Measurements from ENCODE around the gene FAM131A.

Gene FAM131A

GRCh38 chr3:184381261-184382224, 44.1 kb downstream of the FAM131A start:
- H3K4me3 ChIP-seq (ENCODE audit: control insufficient read depth, low read depth, low read length) = no peak overlapping the region
- DNase-seq (ENCODE audit: low read depth) = no peak
- TF ChIP-seq CTCF (conservative IDR thresholded peaks at IDR 0.05; ENCODE audit: control insufficient read depth, insufficient read depth, low read depth, low read length) = no peak

DNA sequence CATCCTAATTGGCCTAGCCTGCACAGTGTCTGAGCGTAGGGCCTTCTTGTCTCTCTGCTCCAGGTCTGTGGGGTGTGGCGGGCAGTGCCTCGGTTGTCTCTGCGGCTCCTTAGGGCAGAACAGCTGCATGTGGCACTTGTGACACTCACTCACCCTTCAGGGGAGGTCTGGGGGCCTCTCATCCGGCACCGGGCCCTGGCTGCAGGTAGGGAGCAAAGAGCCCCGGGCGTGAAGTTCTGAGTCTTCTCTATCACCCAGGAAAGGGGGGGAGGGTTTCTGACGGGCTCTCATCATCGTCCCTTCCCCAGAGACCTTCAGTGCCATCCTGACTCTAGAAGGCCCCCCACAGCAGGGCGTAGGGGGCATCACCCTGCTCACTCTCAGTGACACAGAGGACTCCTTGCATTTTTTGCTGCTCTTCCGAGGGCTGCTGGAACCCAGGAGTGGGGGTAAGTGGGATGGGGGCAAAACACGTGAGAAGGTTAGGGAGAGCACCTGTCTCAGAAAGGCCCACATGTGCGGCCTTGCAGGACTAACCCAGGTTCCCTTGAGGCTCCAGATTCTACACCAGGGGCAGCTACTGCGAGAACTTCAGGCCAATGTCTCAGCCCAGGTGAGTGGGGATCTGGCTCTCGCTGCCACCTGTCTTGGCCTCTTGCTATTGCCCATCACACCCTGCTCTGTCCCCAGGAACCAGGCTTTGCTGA, 45.1 kb downstream of the FAM131A start:
- DNase-seq (ENCODE audit: low read depth) = no peak
- no peak for TF ChIP-seq CTCF (conservative IDR thresholded peaks at IDR 0.05; ENCODE audit: control insufficient read depth, insufficient read depth, low read depth, low read length)
- H3K4me3 ChIP-seq (ENCODE audit: control insufficient read depth, low read depth, low read length) = no peak overlapping the region

DNA sequence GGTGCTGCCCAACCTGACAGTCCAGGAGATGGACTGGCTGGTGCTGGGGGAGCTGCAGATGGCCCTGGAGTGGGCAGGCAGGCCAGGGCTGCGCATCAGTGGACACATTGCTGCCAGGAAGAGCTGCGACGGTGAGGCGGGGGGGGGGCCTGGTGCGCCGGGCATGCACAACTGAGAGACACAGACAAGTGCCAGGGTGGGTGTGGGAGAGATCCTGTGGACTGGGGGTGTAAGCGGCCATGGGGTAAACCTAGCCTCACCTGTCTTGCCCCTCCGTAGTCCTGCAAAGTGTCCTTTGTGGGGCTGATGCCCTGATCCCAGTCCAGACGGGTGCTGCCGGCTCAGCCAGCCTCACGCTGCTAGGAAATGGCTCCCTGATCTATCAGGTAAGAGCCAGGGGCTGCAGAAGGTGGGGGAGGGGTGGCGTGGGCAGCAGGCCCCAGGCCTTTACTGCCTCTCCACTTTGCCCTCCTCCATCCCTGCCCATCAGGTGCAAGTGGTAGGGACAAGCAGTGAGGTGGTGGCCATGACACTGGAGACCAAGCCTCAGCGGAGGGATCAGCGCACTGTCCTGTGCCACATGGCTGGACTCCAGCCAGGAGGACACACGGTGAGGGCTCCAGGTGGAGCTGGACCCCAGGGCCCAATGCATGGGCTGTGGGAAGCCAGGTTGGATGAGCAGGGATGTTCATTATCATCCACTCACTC, 45.8 kb downstream of the FAM131A start:
- H3K4me3 ChIP-seq (ENCODE audit: control insufficient read depth, low read depth, low read length) = no peak overlapping the region
- no peak for DNase-seq (ENCODE audit: low read depth)
- TF ChIP-seq CTCF (conservative IDR thresholded peaks at IDR 0.05; ENCODE audit: control insufficient read depth, insufficient read depth, low read depth, low read length) = no peak

DNA sequence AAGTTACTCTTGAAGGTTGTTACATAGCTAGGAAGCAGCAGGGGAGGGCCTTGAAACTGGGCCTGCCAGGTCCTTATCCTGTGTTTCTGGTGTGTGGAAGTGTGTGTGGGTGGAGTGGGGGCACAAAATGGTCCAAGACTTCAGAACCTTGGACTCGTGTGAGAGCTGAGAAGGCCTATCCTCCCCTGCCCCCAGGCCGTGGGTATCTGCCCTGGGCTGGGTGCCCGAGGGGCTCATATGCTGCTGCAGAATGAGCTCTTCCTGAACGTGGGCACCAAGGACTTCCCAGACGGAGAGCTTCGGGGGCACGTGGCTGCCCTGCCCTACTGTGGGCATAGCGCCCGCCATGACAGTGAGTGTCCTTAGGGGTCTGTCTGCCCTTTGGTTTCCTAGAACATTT, 46.9 kb downstream of the FAM131A start:
- no peak for TF ChIP-seq CTCF (conservative IDR thresholded peaks at IDR 0.05; ENCODE audit: control insufficient read depth, insufficient read depth, low read depth, low read length)
- DNase-seq (ENCODE audit: low read depth) = no peak
- no peak overlapping the region for H3K4me3 ChIP-seq (ENCODE audit: control insufficient read depth, low read depth, low read length)

- TF ChIP-seq CTCF (conservative IDR thresholded peaks at IDR 0.05; ENCODE audit: control insufficient read depth, insufficient read depth, low read depth, low read length) = no peak
- H3K4me3 ChIP-seq (ENCODE audit: control insufficient read depth, low read depth, low read length) = no peak overlapping the region
- no peak for DNase-seq (ENCODE audit: low read depth)
These were observed 47.5 kb downstream of the FAM131A start for GRCh38 chr3:184384856-184385422.
